DND-41 (cell line): ENCODE results near the gene IDH3G.

Source experiments
- CTCF ChIP-seq: IDR thresholded peaks from 2 replicates; pipeline ENCODE4 v1.5.1; 2012; ENCODE audit warnings: borderline replicate concordance, low read length, moderate library complexity, mild to moderate bottlenecking; ENCODE audit not compliant: poor library complexity, severe bottlenecking; ENCODE audit errors: extremely low read depth
- EZH2 ChIP-seq: IDR thresholded peaks from 3 replicates; pipeline ENCODE4 v1.6.1; 2012; ENCODE audit warnings: borderline replicate concordance, low read depth, mild to moderate bottlenecking, moderate library complexity, low read length, inconsistent platforms; ENCODE audit not compliant: severe bottlenecking

DNA sequence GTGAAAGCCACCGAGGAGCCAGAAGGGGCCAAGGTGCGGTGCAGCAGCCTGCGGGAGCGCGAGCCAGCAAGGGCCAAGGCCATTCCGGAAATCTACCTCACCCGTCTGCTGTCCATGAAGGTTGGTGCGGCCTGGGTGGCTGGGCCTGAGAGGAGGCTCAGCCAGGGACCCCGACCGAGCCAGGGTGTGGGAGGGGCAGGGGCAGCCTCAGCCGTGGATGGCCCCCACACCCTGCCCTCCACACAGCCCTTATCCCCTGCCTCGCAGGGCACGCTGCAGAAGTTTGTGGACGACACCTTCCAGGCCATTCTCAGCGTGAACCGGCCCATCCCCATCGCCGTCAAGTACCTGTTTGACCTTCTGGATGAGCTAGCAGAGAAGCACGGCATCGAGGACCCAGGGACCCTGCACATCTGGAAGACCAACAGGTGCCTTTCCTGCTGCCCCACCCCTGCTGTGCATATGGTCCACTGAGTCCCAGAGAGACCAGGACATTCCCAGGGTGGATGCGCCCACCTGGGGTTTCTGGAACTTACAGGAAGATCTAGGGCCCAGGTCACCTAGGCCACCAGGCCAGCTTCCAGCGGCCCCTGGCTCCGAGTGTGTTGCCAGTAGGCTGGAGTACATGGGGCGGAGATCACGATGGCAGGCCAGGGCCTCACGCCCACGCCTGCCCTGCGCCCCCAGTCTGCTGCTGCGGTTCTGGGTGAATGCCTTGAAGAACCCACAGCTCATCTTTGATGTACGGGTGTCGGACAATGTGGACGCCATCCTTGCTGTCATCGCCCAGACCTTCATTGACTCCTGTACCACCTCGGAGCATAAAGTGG is 16.7 kb downstream of the IDH3G start:
- TF ChIP-seq CTCF (no peak), EZH2 (no peak)
